Panc1 (cell line): Measurements from ENCODE around the gene LY9.

ENCODE experiments used
- POLR2AphosphoS5 ChIP-seq: IDR thresholded peaks from 2 replicates; pipeline ENCODE4 v1.6.1; 2012; ENCODE audit warnings: mild to moderate bottlenecking, low read depth, low read length, moderate library complexity
- TF ChIP-seq, protein P1 (sequence below), 2 experiments: IDR thresholded peaks; 2 replicates each; pipeline ENCODE4 v1.6.1; 2011 to 2012; ENCODE audit warnings: low read depth in 2 of 2, control low read depth in 1 of 2, low read length in 1 of 2, mild to moderate bottlenecking in 1 of 2, moderate library complexity in 1 of 2; ENCODE audit not compliant: insufficient read depth in 1 of 2
- TF ChIP-seq, protein P2 (sequence below): fragments of 450-650 bp; IDR thresholded peaks from 2 replicates; pipeline ENCODE4 v1.5.1; 2017; ENCODE audit warnings: mild to moderate bottlenecking

DNA sequence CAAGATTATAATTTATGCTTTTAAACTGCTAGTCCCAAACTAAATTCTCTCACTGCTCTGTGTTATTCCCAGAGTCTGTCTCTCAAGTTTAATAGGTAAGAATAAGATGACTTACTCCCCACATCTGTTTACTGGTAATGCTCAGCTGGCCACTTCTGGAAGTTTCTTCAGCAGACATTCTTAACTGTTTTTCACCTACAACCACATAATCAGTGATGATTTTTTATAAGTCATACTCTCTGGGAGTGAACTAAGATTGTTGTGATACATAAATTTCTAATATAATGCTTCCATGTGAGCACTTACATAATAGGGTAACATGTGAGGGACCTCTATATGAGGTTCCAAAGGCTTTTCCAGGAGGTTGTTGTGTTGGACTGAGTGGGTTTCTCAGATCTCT, 48.3 kb upstream of the LY9 start:
- TF ChIP-seq, protein P1, sequence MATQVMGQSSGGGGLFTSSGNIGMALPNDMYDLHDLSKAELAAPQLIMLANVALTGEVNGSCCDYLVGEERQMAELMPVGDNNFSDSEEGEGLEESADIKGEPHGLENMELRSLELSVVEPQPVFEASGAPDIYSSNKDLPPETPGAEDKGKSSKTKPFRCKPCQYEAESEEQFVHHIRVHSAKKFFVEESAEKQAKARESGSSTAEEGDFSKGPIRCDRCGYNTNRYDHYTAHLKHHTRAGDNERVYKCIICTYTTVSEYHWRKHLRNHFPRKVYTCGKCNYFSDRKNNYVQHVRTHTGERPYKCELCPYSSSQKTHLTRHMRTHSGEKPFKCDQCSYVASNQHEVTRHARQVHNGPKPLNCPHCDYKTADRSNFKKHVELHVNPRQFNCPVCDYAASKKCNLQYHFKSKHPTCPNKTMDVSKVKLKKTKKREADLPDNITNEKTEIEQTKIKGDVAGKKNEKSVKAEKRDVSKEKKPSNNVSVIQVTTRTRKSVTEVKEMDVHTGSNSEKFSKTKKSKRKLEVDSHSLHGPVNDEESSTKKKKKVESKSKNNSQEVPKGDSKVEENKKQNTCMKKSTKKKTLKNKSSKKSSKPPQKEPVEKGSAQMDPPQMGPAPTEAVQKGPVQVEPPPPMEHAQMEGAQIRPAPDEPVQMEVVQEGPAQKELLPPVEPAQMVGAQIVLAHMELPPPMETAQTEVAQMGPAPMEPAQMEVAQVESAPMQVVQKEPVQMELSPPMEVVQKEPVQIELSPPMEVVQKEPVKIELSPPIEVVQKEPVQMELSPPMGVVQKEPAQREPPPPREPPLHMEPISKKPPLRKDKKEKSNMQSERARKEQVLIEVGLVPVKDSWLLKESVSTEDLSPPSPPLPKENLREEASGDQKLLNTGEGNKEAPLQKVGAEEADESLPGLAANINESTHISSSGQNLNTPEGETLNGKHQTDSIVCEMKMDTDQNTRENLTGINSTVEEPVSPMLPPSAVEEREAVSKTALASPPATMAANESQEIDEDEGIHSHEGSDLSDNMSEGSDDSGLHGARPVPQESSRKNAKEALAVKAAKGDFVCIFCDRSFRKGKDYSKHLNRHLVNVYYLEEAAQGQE (IDR thresholded peaks at IDR 0.05; ENCODE audit: insufficient read depth in 1 of 2, low read depth in 2 of 2, low read length in 1 of 2): no peak
- TF ChIP-seq, protein P2, sequence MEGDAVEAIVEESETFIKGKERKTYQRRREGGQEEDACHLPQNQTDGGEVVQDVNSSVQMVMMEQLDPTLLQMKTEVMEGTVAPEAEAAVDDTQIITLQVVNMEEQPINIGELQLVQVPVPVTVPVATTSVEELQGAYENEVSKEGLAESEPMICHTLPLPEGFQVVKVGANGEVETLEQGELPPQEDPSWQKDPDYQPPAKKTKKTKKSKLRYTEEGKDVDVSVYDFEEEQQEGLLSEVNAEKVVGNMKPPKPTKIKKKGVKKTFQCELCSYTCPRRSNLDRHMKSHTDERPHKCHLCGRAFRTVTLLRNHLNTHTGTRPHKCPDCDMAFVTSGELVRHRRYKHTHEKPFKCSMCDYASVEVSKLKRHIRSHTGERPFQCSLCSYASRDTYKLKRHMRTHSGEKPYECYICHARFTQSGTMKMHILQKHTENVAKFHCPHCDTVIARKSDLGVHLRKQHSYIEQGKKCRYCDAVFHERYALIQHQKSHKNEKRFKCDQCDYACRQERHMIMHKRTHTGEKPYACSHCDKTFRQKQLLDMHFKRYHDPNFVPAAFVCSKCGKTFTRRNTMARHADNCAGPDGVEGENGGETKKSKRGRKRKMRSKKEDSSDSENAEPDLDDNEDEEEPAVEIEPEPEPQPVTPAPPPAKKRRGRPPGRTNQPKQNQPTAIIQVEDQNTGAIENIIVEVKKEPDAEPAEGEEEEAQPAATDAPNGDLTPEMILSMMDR: no peak
- no peak for TF ChIP-seq POLR2AphosphoS5
